A549 (cell line): ENCODE results near the gene ARHGEF10L.

Experiments used
- MAZ ChIP-seq: fragments of 150-350 bp; IDR thresholded peaks from 2 replicates; pipeline ENCODE4 v1.6.1; 2014; ENCODE audit warnings: antibody characterized with exemption, low read depth, low read length, borderline replicate concordance
- NR3C1 ChIP-seq: fragments of >200 bp; sonication (Bioruptor Twin); formaldehyde crosslinking; IDR thresholded peaks from 3 replicates; pipeline ENCODE4 v1.6.1; 2017
- POLR2A ChIP-seq: IDR thresholded peaks from 2 replicates; pipeline ENCODE4 v1.6.1; 2012; ENCODE audit warnings: mild to moderate bottlenecking, low read length
- POLR2AphosphoS2 ChIP-seq: conservative IDR thresholded peaks from 2 replicates; pipeline ENCODE4 v1.6.1; 2012; ENCODE audit warnings: low read length, improper control_type of control experiment, inconsistent platforms
- TF ChIP-seq, protein P1 (sequence below): fragments of >200 bp; sonication (Bioruptor Twin); formaldehyde crosslinking; IDR thresholded peaks from 3 replicates; pipeline ENCODE4 v1.5.1; 2016
- TF ChIP-seq, protein P2 (sequence below): fragments of 150-350 bp; IDR thresholded peaks from 2 replicates; pipeline ENCODE4 v1.6.1; 2014; ENCODE audit warnings: low read depth, mild to moderate bottlenecking, low read length
- TF ChIP-seq, protein P3 (sequence below): fragments of 250-450 bp; sonication (Bioruptor Pico); IDR thresholded peaks from 2 replicates; pipeline ENCODE4 v1.5.0; 2021; ENCODE audit warnings: mild to moderate bottlenecking, moderate library complexity, borderline replicate concordance
- TF ChIP-seq, protein P4 (sequence below): fragments of 450-650 bp; IDR thresholded peaks from 2 replicates; pipeline ENCODE4 v1.6.1; 2014; ENCODE audit warnings: antibody characterized with exemption

DNA sequence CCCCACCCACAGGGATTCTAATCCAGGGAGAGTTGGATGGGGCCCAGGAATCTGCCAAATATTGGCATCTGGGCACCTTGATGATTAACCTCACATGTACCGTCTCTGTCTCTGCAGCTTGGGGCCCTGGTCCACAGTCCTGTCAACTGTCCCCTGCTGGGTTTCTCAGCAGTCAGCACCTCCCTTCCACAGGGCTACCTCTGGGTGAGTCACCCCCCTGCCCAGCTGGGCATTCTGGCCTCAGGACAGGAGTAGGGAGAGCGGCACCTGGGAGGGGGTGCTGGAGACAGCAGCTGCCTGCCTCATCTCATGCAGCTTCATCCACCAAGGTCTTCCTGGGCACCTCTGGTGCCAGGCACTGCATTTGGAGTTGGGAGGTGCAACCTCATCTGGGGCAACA, 115.0 kb downstream of the ARHGEF10L start:
- TF ChIP-seq POLR2AphosphoS2 = no peak
- TF ChIP-seq, protein P1, sequence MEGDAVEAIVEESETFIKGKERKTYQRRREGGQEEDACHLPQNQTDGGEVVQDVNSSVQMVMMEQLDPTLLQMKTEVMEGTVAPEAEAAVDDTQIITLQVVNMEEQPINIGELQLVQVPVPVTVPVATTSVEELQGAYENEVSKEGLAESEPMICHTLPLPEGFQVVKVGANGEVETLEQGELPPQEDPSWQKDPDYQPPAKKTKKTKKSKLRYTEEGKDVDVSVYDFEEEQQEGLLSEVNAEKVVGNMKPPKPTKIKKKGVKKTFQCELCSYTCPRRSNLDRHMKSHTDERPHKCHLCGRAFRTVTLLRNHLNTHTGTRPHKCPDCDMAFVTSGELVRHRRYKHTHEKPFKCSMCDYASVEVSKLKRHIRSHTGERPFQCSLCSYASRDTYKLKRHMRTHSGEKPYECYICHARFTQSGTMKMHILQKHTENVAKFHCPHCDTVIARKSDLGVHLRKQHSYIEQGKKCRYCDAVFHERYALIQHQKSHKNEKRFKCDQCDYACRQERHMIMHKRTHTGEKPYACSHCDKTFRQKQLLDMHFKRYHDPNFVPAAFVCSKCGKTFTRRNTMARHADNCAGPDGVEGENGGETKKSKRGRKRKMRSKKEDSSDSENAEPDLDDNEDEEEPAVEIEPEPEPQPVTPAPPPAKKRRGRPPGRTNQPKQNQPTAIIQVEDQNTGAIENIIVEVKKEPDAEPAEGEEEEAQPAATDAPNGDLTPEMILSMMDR = no peak
- TF ChIP-seq POLR2A = no peak
- TF ChIP-seq, protein P2, sequence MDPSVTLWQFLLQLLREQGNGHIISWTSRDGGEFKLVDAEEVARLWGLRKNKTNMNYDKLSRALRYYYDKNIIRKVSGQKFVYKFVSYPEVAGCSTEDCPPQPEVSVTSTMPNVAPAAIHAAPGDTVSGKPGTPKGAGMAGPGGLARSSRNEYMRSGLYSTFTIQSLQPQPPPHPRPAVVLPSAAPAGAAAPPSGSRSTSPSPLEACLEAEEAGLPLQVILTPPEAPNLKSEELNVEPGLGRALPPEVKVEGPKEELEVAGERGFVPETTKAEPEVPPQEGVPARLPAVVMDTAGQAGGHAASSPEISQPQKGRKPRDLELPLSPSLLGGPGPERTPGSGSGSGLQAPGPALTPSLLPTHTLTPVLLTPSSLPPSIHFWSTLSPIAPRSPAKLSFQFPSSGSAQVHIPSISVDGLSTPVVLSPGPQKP = no peak
- TF ChIP-seq MAZ = no peak
- TF ChIP-seq, protein P3, sequence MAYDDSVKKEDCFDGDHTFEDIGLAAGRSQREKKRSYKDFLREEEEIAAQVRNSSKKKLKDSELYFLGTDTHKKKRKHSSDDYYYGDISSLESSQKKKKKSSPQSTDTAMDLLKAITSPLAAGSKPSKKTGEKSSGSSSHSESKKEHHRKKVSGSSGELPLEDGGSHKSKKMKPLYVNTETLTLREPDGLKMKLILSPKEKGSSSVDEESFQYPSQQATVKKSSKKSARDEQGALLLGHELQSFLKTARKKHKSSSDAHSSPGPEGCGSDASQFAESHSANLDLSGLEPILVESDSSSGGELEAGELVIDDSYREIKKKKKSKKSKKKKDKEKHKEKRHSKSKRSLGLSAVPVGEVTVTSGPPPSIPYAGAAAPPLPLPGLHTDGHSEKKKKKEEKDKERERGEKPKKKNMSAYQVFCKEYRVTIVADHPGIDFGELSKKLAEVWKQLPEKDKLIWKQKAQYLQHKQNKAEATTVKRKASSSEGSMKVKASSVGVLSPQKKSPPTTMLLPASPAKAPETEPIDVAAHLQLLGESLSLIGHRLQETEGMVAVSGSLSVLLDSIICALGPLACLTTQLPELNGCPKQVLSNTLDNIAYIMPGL = no peak
- TF ChIP-seq, protein P4, sequence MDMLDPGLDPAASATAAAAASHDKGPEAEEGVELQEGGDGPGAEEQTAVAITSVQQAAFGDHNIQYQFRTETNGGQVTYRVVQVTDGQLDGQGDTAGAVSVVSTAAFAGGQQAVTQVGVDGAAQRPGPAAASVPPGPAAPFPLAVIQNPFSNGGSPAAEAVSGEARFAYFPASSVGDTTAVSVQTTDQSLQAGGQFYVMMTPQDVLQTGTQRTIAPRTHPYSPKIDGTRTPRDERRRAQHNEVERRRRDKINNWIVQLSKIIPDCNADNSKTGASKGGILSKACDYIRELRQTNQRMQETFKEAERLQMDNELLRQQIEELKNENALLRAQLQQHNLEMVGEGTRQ = no peak
- TF ChIP-seq NR3C1 = no peak
